A673 (cell line): ENCODE results near the gene SPAST. TPM values are rescaled to one million over a fixed set of nuclear protein-coding genes. Genes with fewer than 3 reads are reported as not detected.
"Not testable (repeated sequence)": the region's sequence is repeated elsewhere in the genome, so short reads cannot be mapped to it uniquely, and the experiment has no call there.

ENCODE experiments used
- BruUV-seq: library from RNA; stranded (reverse); fragments of 400-500 nt; replicated peaks from 2 replicates; lab custom pipeline; 2021; lab: Mats Ljungman, UMichigan
- CTCF ChIA-PET: fragments of 300-600 bp; sonication (Branson Sonifier 250); formaldehyde crosslinking; loops from one replicate; lab custom pipeline; 2022; ENCODE audit warnings: antibody characterized with exemption; lab: Charles Lee
- POLR2A ChIA-PET: fragments of 300-600 bp; sonication (Branson Sonifier 250); formaldehyde crosslinking; loops from one replicate; lab custom pipeline; 2022; ENCODE audit warnings: antibody characterized with exemption; ENCODE audit not compliant: low non-redundant PET; lab: Charles Lee
- DNase-seq: peaks from one replicate; pipeline ENCODE4 v3.0.0-alpha.2; 2015; ENCODE audit warnings: low spot score
- H3K27ac ChIP-seq: fragments of 200-600 bp; sonication (generic); 2 replicates; pipeline ENCODE4 v1.5.1; 2016; ENCODE audit warnings: mixed run types, low read depth, mild to moderate bottlenecking, mixed read lengths, antibody characterized with exemption, low read length; ENCODE audit not compliant: poor library complexity, severe bottlenecking
- H3K27me3 ChIP-seq: fragments of 200-600 bp; sonication (generic); replicated peaks from 2 replicates; pipeline ENCODE4 v1.6.1; 2017; ENCODE audit warnings: mixed run types, low read depth, mild to moderate bottlenecking, mixed read lengths, antibody characterized with exemption, low read length; ENCODE audit not compliant: insufficient read depth, poor library complexity
- H3K36me3 ChIP-seq: fragments of 200-600 bp; sonication (generic); 2 replicates; pipeline ENCODE4 v1.6.1; 2016; ENCODE audit warnings: mixed run types, mild to moderate bottlenecking, mixed read lengths, antibody characterized with exemption, low read length; ENCODE audit not compliant: insufficient read depth, poor library complexity, severe bottlenecking
- H3K4me1 ChIP-seq: fragments of 200-600 bp; sonication (generic); 2 replicates; pipeline ENCODE4 v1.6.1; 2017; ENCODE audit warnings: mixed run types, mild to moderate bottlenecking, mixed read lengths, antibody characterized with exemption, low read length; ENCODE audit not compliant: insufficient read depth, poor library complexity, severe bottlenecking
- H3K4me3 ChIP-seq: fragments of 200-600 bp; sonication (generic); 2 replicates; pipeline ENCODE4 v1.5.1; 2016; ENCODE audit warnings: low read depth, mixed run types, mild to moderate bottlenecking, mixed read lengths, low read length; ENCODE audit not compliant: poor library complexity, severe bottlenecking
- H3K9me3 ChIP-seq: fragments of 200-600 bp; sonication (generic); 2 replicates; pipeline ENCODE4 v1.6.1; 2016; ENCODE audit warnings: mixed run types, low read depth, mild to moderate bottlenecking, mixed read lengths, antibody characterized with exemption, low read length; ENCODE audit not compliant: poor library complexity, severe bottlenecking
- CTCF ChIP-seq: fragments of 300-800, 200-600 bp; sonication (generic); conservative IDR thresholded peaks from 2 replicates; pipeline ENCODE4 v1.5.1; 2017; ENCODE audit warnings: low read depth, mild to moderate bottlenecking, antibody characterized with exemption, low read length, moderate library complexity, mixed read lengths
- EZH2 ChIP-seq: fragments of 200-600 bp; sonication (generic); IDR thresholded peaks from 2 replicates; pipeline ENCODE4 v1.6.1; 2017; ENCODE audit warnings: borderline replicate concordance, low read depth, mild to moderate bottlenecking, mixed read lengths, antibody characterized with exemption, low read length; ENCODE audit not compliant: poor library complexity, severe bottlenecking
- intact Hi-C: fragments of 100-400 bp; cut with micrococcal nuclease; formaldehyde crosslinking; loops from one replicate; pipeline ENCODE4 v1.10.0; 2022; ENCODE audit not compliant: unreplicated experiment
- total RNA-seq: library from RNA; stranded (reverse); gene quantifications from 2 replicates; pipeline ENCODE4 v1.2.3, GENCODE V29; 2021

The SPAST gene
- total RNA-seq, 1 experiment from 2014 or later: 40.2 TPM

DNA sequence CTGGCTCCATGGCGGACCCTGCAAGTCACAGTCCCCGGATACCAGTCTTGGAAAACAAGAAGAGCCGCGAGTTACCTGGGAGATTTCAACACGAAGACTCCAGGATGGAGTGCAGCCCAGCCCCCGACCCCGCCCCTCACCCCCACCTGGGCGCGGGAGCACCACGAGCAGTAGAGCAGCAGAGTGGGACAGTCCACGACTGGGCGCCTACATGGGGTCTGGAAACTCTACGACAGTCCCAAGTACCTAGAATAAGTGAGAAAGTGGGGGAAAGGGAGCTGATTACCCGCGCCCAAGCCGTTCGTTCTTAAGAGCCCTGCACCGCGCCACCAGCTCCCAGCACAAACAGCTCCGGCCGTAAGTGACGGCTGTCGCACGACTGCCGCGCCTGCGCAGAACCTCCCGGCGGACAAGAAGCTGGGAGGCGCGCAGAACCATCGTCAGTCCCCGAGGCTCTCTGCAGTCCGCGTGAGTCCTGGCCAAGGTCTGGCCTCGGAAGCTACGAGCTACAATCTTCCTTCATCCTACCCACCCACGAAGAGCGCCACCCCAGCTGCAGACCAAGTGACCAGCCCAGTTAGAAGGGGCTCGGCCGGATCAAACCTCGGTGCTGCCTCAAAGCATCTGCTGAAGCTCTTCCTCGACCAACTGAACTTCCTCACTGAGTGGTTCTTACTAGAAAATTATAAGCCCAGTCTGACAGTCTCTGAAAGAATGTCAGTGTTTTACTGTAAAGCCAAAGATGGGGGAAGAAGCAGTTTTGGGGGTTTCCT lies 23.7 kb upstream of the SPAST start, which contains the start of gene DPY30:
Gene DPY30, minus strand, starts transcription at position 359 of the 773 bp plus-strand sequence. Its CDS starts 349 bp downstream, at position 10.
- CTCF ChIA-PET: no interaction called here
- no peaks in the 10 kb centered on the region for H3K36me3 ChIP-seq
- BruUV-seq: no TSS peak
- peak within 1 kb of the TSS; percentile 77 for H3K27ac ChIP-seq
- DNase-seq: peak; percentile 95
- peaks cover 4% of the 10 kb centered on the region for H3K4me1 ChIP-seq
- peak within 1 kb of the TSS; percentile 88 for H3K4me3 ChIP-seq
- TF ChIP-seq EZH2 (no peak), CTCF (no peak)
- no peaks in the 10 kb centered on the region for H3K27me3 ChIP-seq
- POLR2A ChIA-PET: interaction anchor here (0.6 to 1.2 kb wide), 2 partner anchors 18 to 24 kb away, joined by 3 to 5 read pairs; partner anchors contain the start of gene SPAST
- intact Hi-C loops: no loop called here
- no peaks in the 10 kb centered on the region for H3K9me3 ChIP-seq

DNA sequence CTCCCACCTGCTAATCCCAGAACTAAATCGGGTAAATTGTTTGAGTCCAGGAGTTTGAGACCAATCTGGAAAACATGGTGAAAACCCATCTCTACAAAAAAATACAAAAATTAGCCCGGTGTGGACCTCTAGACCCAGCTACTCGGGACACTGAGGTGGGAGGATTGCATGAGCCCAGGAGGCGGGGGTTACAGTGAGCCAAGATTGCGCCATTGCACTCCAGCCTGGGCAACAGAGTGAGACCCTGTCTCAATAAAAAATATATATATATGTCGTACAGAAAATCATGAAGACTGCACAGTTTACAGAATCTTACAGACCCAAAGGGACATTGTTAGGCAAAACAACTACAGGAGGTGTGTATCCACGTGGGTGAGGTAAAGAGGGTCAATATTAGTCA lies 19.8 kb upstream of the SPAST start:
- intact Hi-C loops: no loop called here
- CTCF ChIA-PET: no interaction called here
- no peaks in the 10 kb centered on the region for H3K36me3 ChIP-seq
- BruUV-seq: no TSS peak
- H3K4me1 ChIP-seq: peaks cover 4% of the 10 kb centered on the region
- no peak for DNase-seq
- no peak for TF ChIP-seq CTCF
- no peak for TF ChIP-seq EZH2
- no peak overlapping the region for H3K4me3 ChIP-seq
- POLR2A ChIA-PET: no interaction called here
- H3K27me3 ChIP-seq: no peaks in the 10 kb centered on the region
- H3K27ac ChIP-seq: no peak overlapping the region
- H3K9me3 ChIP-seq: no peaks in the 10 kb centered on the region

DNA sequence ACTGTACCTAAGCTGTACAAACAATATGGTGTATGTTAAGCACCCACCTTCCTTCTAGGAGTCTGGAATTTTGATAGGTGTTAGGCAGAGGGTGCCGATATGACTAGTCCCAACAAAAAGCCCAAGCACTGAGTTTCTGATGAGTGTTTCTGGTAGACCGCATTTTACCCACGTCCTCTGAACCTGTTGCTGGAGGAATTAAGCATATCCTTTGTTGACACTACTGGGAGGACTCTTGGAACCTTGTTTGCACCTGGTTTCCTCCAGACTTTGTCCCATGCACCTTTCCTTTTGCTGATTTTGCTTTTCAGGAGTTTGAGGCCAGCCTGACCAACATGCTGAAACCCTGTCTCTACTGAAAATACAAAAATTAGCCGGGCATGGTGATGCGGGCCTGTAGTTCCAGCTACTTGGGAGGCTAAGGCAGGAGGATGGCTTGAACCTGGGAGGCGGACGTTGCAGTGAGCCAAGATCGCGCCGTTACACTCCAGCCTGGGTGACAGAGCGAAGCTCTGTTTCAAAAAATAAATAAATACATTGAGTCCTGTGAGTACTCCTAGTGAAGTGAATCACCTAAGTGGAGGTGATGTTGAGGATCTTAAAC lies 11.4 kb upstream of the SPAST start:
- Histone ChIP-seq H3K27ac (no peak overlapping the region), H3K27me3 (no peaks in the 10 kb centered on the region), H3K4me1 (no peaks in the 10 kb centered on the region), H3K4me3 (no peak overlapping the region), H3K36me3 (no peaks in the 10 kb centered on the region), H3K9me3 (no peaks in the 10 kb centered on the region)
- TF ChIP-seq EZH2 (no peak), CTCF (no peak)
- intact Hi-C loops: no loop called here
- no peak for DNase-seq
- ChIA-PET POLR2A (no interaction called here), CTCF (interaction anchor here (0.6 kb wide), 1 partner anchor 24 kb away, joined by 3 read pairs; no protein-coding TSS in a partner anchor)
- BruUV-seq: no TSS peak

DNA sequence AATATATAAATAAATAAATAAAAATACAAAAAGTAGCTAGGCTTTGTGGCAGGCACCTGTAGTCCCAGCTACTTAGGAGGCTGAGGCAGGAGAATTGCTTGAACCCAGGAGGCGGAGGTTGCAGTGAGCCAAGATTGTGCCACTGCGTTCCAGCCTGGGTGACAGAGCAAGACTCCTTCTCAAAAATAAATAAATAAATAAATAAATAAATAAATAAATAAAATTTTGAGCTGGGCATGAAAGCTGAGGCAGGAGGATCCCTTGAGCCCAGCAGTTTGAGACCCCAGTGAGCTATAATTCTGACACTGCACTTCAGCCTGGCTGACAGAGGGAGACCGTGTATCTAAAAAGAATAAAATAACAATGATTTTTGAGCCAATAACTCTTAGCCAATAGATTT lies 8.8 kb upstream of the SPAST start:
- H3K36me3 ChIP-seq, intact Hi-C loops, H3K4me1 ChIP-seq, BruUV-seq, DNase-seq, POLR2A ChIA-PET, CTCF ChIA-PET, H3K27me3 ChIP-seq, H3K4me3 ChIP-seq, H3K9me3 ChIP-seq, H3K27ac ChIP-seq: not testable (repeated sequence)
